H1 (cell line): ENCODE results near the gene PPM1G. TPM values are rescaled to one million over a fixed set of nuclear protein-coding genes. Genes with fewer than 3 reads are reported as not detected.

ENCODE experiments used
- CTCF ChIA-PET: fragments of 300-600 bp; sonication (Branson Sonifier 250); formaldehyde crosslinking; loops from one replicate; lab custom pipeline; 2021; ENCODE audit not compliant: partially characterized antibody; lab: Charles Lee
- POLR2A ChIA-PET: fragments of 300-600 bp; sonication (Branson Sonifier 250); formaldehyde crosslinking; loops from one replicate; lab custom pipeline; 2021; ENCODE audit warnings: inconsistent platforms; ENCODE audit not compliant: partially characterized antibody; lab: Charles Lee
- DNase-seq, 2 experiments: peaks; one replicate each; pipeline versions ENCODE4 v3.0.0 to v3.0.0-alpha.2; 2010 to 2022; ENCODE audit warnings: low spot score in 2 of 2, low read depth in 1 of 2, mixed read lengths in 1 of 2
- FAIRE-seq: peaks from 2 replicates; lab custom pipeline; 2011; peaks lifted over from hg19 to GRCh38; lab: Jason Lieb, UNC
- H2AFZ ChIP-seq: 2 replicates; pipeline ENCODE4 v1.8.1; 2012; ENCODE audit warnings: low read length, inconsistent platforms
- H2AK5ac ChIP-seq: 2 replicates; pipeline ENCODE4 v1.6.1; 2013; ENCODE audit warnings: low read depth, low read length
- H2BK120ac ChIP-seq: replicated peaks from 2 replicates; pipeline ENCODE3; 2013; ENCODE audit warnings: low read depth, low read length, inconsistent platforms
- H2BK12ac ChIP-seq: 2 replicates; pipeline ENCODE4 v1.6.1; 2013; ENCODE audit warnings: low read depth, low read length
- H2BK15ac ChIP-seq: 2 replicates; pipeline ENCODE4 v1.6.1; 2013; ENCODE audit warnings: low read length
- H2BK20ac ChIP-seq: 2 replicates; pipeline ENCODE4 v1.6.1; 2013; ENCODE audit warnings: low read length
- H2BK5ac ChIP-seq: 2 replicates; pipeline ENCODE4 v1.6.1; 2013; ENCODE audit warnings: low read depth, low read length
- H3K14ac ChIP-seq: 2 replicates; pipeline ENCODE4 v1.6.1; 2013; ENCODE audit warnings: inconsistent platforms; ENCODE audit not compliant: insufficient read length
- H3K18ac ChIP-seq: 2 replicates; pipeline ENCODE4 v1.6.1; 2013; ENCODE audit warnings: low read length; ENCODE audit errors: extremely low read depth
- H3K23ac ChIP-seq: 2 replicates; pipeline ENCODE4 v1.6.1; 2013; ENCODE audit warnings: inconsistent platforms; ENCODE audit not compliant: insufficient read length
- H3K23me2 ChIP-seq: 2 replicates; pipeline ENCODE4 v1.6.1; 2013; ENCODE audit warnings: low read depth, low read length
- H3K27ac ChIP-seq: 2 replicates; pipeline ENCODE4 v1.6.1; 2011; ENCODE audit warnings: low read depth, low read length, inconsistent platforms
- H3K27me3 ChIP-seq, 4 experiments: replicated peaks in 1 of 4; 1 replicate in 1 of 4; 2 replicates in 3 of 4; pipeline versions ENCODE4 v1.6.1 to v1.8.1; 2011 to 2013; ENCODE audit warnings: low read length in 3 of 4, mild to moderate bottlenecking in 3 of 4, inconsistent platforms in 2 of 4, mixed read lengths in 2 of 4, moderate library complexity in 1 of 4; ENCODE audit not compliant: control insufficient read depth in 3 of 4, insufficient read depth in 3 of 4; ENCODE audit errors: extremely low read depth in 1 of 4
- H3K36me3 ChIP-seq, 4 experiments: 2 replicates each; pipeline versions ENCODE4 v1.6.1 to v1.8.1; 2011 to 2013; ENCODE audit warnings: mild to moderate bottlenecking in 4 of 4, low read length in 3 of 4, moderate library complexity in 2 of 4, control low read depth in 1 of 4, inconsistent platforms in 1 of 4; ENCODE audit not compliant: insufficient read depth in 4 of 4, control insufficient read depth in 2 of 4
- H3K4ac ChIP-seq: replicated peaks from 2 replicates; pipeline ENCODE3; 2013; ENCODE audit warnings: low read length, low read depth, mixed read lengths, inconsistent platforms; ENCODE audit not compliant: insufficient read length
- H3K4me1 ChIP-seq, 4 experiments: replicated peaks in 1 of 4; 1 replicate in 1 of 4; 2 replicates in 3 of 4; pipeline versions ENCODE4 v1.6.1 to v1.8.1; 2011 to 2013; ENCODE audit warnings: low read length in 3 of 4, inconsistent platforms in 2 of 4, mixed read lengths in 1 of 4; ENCODE audit not compliant: insufficient read depth in 4 of 4, control insufficient read depth in 3 of 4
- H3K4me2 ChIP-seq, 2 experiments: 2 replicates each; pipeline versions ENCODE4 v1.6.1 to v1.8.1; 2011 to 2013; ENCODE audit warnings: low read depth in 2 of 2, low read length in 2 of 2, control low read depth in 1 of 2, inconsistent platforms in 1 of 2, mild to moderate bottlenecking in 1 of 2; ENCODE audit not compliant: insufficient read depth in 1 of 2
- H3K4me3 ChIP-seq, 4 experiments: fragments of 200-600, 300-600 bp in 1 of 4; sonication (generic), shearing (Covaris generic), sonication (Bioruptor Twin) in 1 of 4; 2 replicates each; pipeline versions ENCODE4 v1.5.1 to v1.8.1; 2011 to 2016; ENCODE audit warnings: low read length in 4 of 4, low read depth in 3 of 4, control low read depth in 2 of 4, inconsistent platforms in 2 of 4, mild to moderate bottlenecking in 2 of 4, mixed read lengths in 1 of 4, moderate library complexity in 1 of 4; ENCODE audit not compliant: insufficient read depth in 2 of 4; ENCODE audit errors: extremely low read depth in 1 of 4
- H3K56ac ChIP-seq: replicated peaks from 2 replicates; pipeline ENCODE3; 2013; ENCODE audit warnings: low read depth, mild to moderate bottlenecking, mixed read lengths, low read length, inconsistent platforms; ENCODE audit not compliant: insufficient read length
- H3K79me1 ChIP-seq: 2 replicates; pipeline ENCODE4 v1.6.1; 2013; ENCODE audit warnings: low read depth, low read length, control low read depth
- H3K79me2 ChIP-seq, 2 experiments: 2 replicates each; pipeline versions ENCODE4 v1.6.1 to v1.8.1; 2012 to 2013; ENCODE audit warnings: low read length in 2 of 2, mild to moderate bottlenecking in 2 of 2, inconsistent platforms in 1 of 2; ENCODE audit not compliant: insufficient read depth in 2 of 2, control insufficient read depth in 1 of 2
- H3K9ac ChIP-seq, 4 experiments: replicated peaks in 1 of 4; 1 replicate in 1 of 4; 2 replicates in 3 of 4; pipeline versions ENCODE4 v1.6.1 to v1.8.1; 2011 to 2013; ENCODE audit warnings: low read depth in 3 of 4, low read length in 3 of 4, control low read depth in 2 of 4, mild to moderate bottlenecking in 2 of 4, moderate library complexity in 2 of 4, inconsistent platforms in 1 of 4; ENCODE audit errors: extremely low read depth in 1 of 4
- H3K9me3 ChIP-seq, 2 experiments: 2 replicates each; pipeline versions ENCODE4 v1.6.1 to v1.8.1; 2012 to 2013; ENCODE audit warnings: mild to moderate bottlenecking in 2 of 2, moderate library complexity in 2 of 2, control low read depth in 1 of 2, inconsistent platforms in 1 of 2, low read depth in 1 of 2, low read length in 1 of 2, mixed read lengths in 1 of 2; ENCODE audit not compliant: insufficient read depth in 2 of 2
- H4K20me1 ChIP-seq, 2 experiments: replicated peaks in 1 of 2; 2 replicates each; pipeline versions ENCODE3 to v1.8.1; 2011 to 2013; ENCODE audit warnings: inconsistent platforms in 2 of 2, low read length in 2 of 2, mild to moderate bottlenecking in 1 of 2; ENCODE audit not compliant: insufficient read depth in 2 of 2, control insufficient read depth in 1 of 2
- H4K5ac ChIP-seq: 2 replicates; pipeline ENCODE4 v1.6.1; 2013; ENCODE audit warnings: low read length, low read depth, mixed read lengths, inconsistent platforms; ENCODE audit not compliant: insufficient read length
- H4K8ac ChIP-seq: 2 replicates; pipeline ENCODE4 v1.8.0; 2013; ENCODE audit warnings: mild to moderate bottlenecking, moderate library complexity, low read length, inconsistent platforms; ENCODE audit not compliant: insufficient read depth; ENCODE audit errors: extremely low read depth
- H4K91ac ChIP-seq: replicated peaks from 2 replicates; pipeline ENCODE3; 2013; ENCODE audit warnings: low read length, mixed read lengths, inconsistent platforms; ENCODE audit not compliant: insufficient read length
- CBX8 ChIP-seq: fragments of 300-800, 300-1000 bp; sonication (generic); IDR thresholded peaks from 2 replicates; pipeline ENCODE4 v1.7.1; 2016; ENCODE audit warnings: low read depth, low read length, borderline replicate concordance
- E2F6 ChIP-seq: IDR thresholded peaks from 2 replicates; pipeline ENCODE4 v1.6.1; 2012; ENCODE audit warnings: inconsistent platforms
- GTF2F1 ChIP-seq: IDR thresholded peaks from 2 replicates; pipeline ENCODE4 v1.6.1; 2012; ENCODE audit warnings: low read depth, low read length, improper control_type of control experiment, borderline replicate concordance
- HDAC2 ChIP-seq, 2 experiments: fragments of 300-600 bp in 1 of 2; sonication (generic) in 1 of 2; IDR thresholded peaks; 2 replicates each; pipeline ENCODE4 v1.6.1; 2011 to 2012; ENCODE audit warnings: low read depth in 2 of 2, low read length in 2 of 2, mild to moderate bottlenecking in 2 of 2, moderate library complexity in 2 of 2, borderline replicate concordance in 1 of 2, inconsistent platforms in 1 of 2
- JUND ChIP-seq: IDR thresholded peaks from 2 replicates; pipeline ENCODE4 v1.6.1; 2011; ENCODE audit warnings: mild to moderate bottlenecking, improper control_type of control experiment, low read length
- PHF8 ChIP-seq: fragments of 200-600 bp; sonication (generic); conservative IDR thresholded peaks from 2 replicates; pipeline ENCODE4 v1.7.1; 2012; ENCODE audit warnings: low read depth, mild to moderate bottlenecking, inconsistent platforms, low read length, moderate library complexity
- RBBP5 ChIP-seq: IDR thresholded peaks from 2 replicates; pipeline ENCODE4 v1.7.1; 2012; ENCODE audit warnings: low read depth, mild to moderate bottlenecking, inconsistent platforms, low read length, moderate library complexity, borderline replicate concordance
- SIN3A ChIP-seq, 2 experiments: IDR thresholded peaks in 1 of 2; conservative IDR thresholded peaks in 1 of 2; 2 replicates each; pipeline ENCODE4 v1.6.1; 2011 to 2012; ENCODE audit warnings: low read length in 2 of 2, improper control_type of control experiment in 1 of 2, low read depth in 1 of 2, mild to moderate bottlenecking in 1 of 2
- SIRT6 ChIP-seq: IDR thresholded peaks from one replicate; pipeline ENCODE4 v1.7.1; 2012; ENCODE audit warnings: low read length, inconsistent platforms
- SRF ChIP-seq: IDR thresholded peaks from 2 replicates; pipeline ENCODE4 v1.6.1; 2011; ENCODE audit warnings: mild to moderate bottlenecking, low read depth, low read length, moderate library complexity
- TAF1 ChIP-seq: IDR thresholded peaks from 2 replicates; pipeline ENCODE4 v1.6.1; 2011; ENCODE audit warnings: mild to moderate bottlenecking, low read depth, low read length
- TEAD4 ChIP-seq: IDR thresholded peaks from 2 replicates; pipeline ENCODE4 v1.6.1; 2012; ENCODE audit warnings: low read depth, low read length, inconsistent platforms, mixed read lengths
- YY1 ChIP-seq: IDR thresholded peaks from 2 replicates; pipeline ENCODE4 v1.6.1; 2011; ENCODE audit warnings: low read depth, mild to moderate bottlenecking, low read length
- WGBS, 2 experiments: shearing (Covaris generic) in 1 of 2; methylation state at CpG; one replicate each; pipeline versions ENCODE4 v1.1.6 to v1.1.7; 2013 to 2015; ENCODE audit warnings: low lambda C conversion rate in 2 of 2, mixed read lengths in 2 of 2, inconsistent platforms in 1 of 2, low coverage in 1 of 2, missing lambda C conversion rate in 1 of 2; ENCODE audit not compliant: insufficient replicate concordance in 2 of 2, insufficient coverage in 1 of 2, insufficient read length in 1 of 2; ENCODE audit errors: extremely low coverage in 1 of 2, missing lambda C conversion rate in 1 of 2; 5-methylcytosine and 5-hydroxymethylcytosine counted together
- polyA plus RNA-seq, 7 experiments: library from polyadenylated mRNA; depleted of rRNA in 3 of 7; stranded (reverse) in 5 of 7; unstranded in 2 of 7; fragments of >200 nt in 5 of 7; fragments of 200-250 nt in 2 of 7; gene quantifications; 1 replicate in 5 of 7; 2 replicates in 1 of 7; 4 replicates in 1 of 7; pipeline versions ENCODE4 v1.2.1 to v1.2.3, GENCODE V29; 2011 to 2013; ENCODE audit warnings: missing spikeins in 2 of 7, mixed read lengths in 2 of 7
- total RNA-seq: library from RNA; stranded (reverse); fragmentation: NEBNext Ultra II Directional; extraction: Animal tissue kit (Norgen Biotek cat#: 25700); gene quantifications from 2 replicates; pipeline ENCODE4 v1.2.1, GENCODE V29; 2021

Gene PPM1G
- total and polyA plus RNA-seq, 2 of the 8 experiments (the other 6 are each of a cell fraction or from before 2014, with no cell fraction given), result 73.3 to 203 TPM

- POLR2A ChIA-PET, result interaction anchor here (0.9 to 9.5 kb wide), 30 partner anchors 8 to 303 kb away, joined by 3 to 135 read pairs (median 5); partner anchors contain the start of genes CAD, EIF2B4, FNDC4 and MPV17
- Histone ChIP-seq H3K4me2 (peak overlapping the region; percentile 63 to 69), H3K9me3 (no peaks in the 10 kb centered on the region), H4K8ac (peak overlapping the region; percentile 96; the same call in 1 of the 2 replicates), H2BK120ac (no peak overlapping the region), H3K23me2 (no peaks in the 10 kb centered on the region), H2BK20ac (no peak overlapping the region), H3K4me1 (peaks cover 0 to 12% (median 4%) of the 10 kb centered on the region in 4 experiments; a peak in 4 of 7 replicates), H3K14ac (no peak overlapping the region), H3K56ac (peak overlapping the region; percentile 77), H2AK5ac (no peak overlapping the region; the same call in 1 of the 2 replicates), H4K91ac (peak overlapping the region; percentile 96), H3K4ac (no peak overlapping the region), H2BK12ac (peak overlapping the region; percentile 73), H3K27me3 (no peaks in the 10 kb centered on the region), H4K20me1 (peaks cover 0 to 3% of the 10 kb centered on the region in 2 experiments), H2BK15ac (no peak overlapping the region), H3K18ac (peak overlapping the region; percentile 89), H3K36me3 (no peaks in the 10 kb centered on the region), H3K79me1 (no peaks in the 10 kb centered on the region; the same call in 1 of the 2 replicates), H3K4me3 (peak overlapping the region; percentile 68 to 97 (median 90)), H4K5ac (peak overlapping the region; percentile 85), H3K9ac (peak overlapping the region; percentile 61 to 98 (median 96)), H3K79me2 (peaks cover 11 to 63% of the 10 kb centered on the region in 2 experiments; a peak in 3 of 4 replicates), H2BK5ac (peak overlapping the region; percentile 94), H3K23ac (no peak overlapping the region), H2AFZ (no peak overlapping the region), H3K27ac (peak overlapping the region; percentile 95)
- CTCF ChIA-PET, result no interaction called here
- WGBS, 2 experiments, result 2% methylated on average over 12 of the region's 12 CpGs; no CpG with 5 or more reads in 1 of the 2 experiments
- FAIRE-seq (no peak), DNase-seq (peak in 1 of 2 experiments; percentile 69)
- TF ChIP-seq GTF2F1 (no peak), E2F6 (no peak), SRF (no peak), CBX8 (no peak), PHF8 (no peak), TEAD4 (no peak), YY1 (no peak), TAF1 (no peak), HDAC2 (IDR thresholded peaks at IDR 0.05; ENCODE audit: borderline replicate concordance in 1 of 2, low read depth in 2 of 2, low read length in 2 of 2) (no peak), SIN3A (conservative IDR thresholded peaks at IDR 0.05 in 1 of 2, IDR thresholded peaks at IDR 0.05 in 1 of 2; ENCODE audit: low read depth in 1 of 2, low read length in 2 of 2) (no peak), SIRT6 (no peak), JUND (no peak), RBBP5 (no peak)
These were observed 53.4 kb downstream of the PPM1G start for GRCh38 chr2:27356056-27356381.
